GM18520 (cell line): Measurements from ENCODE around the gene KIF4A.
"Not testable (repeated sequence)": the region's sequence is repeated elsewhere in the genome, so short reads cannot be mapped to it uniquely, and the experiment has no call there.

ENCODE experiments used
- ATAC-seq: cut with Tn5 transposase; IDR thresholded peaks from one replicate; pipeline ENCODE4 v1.9.1; 2021; ENCODE audit not compliant: unreplicated experiment

KIF4A gene

DNA sequence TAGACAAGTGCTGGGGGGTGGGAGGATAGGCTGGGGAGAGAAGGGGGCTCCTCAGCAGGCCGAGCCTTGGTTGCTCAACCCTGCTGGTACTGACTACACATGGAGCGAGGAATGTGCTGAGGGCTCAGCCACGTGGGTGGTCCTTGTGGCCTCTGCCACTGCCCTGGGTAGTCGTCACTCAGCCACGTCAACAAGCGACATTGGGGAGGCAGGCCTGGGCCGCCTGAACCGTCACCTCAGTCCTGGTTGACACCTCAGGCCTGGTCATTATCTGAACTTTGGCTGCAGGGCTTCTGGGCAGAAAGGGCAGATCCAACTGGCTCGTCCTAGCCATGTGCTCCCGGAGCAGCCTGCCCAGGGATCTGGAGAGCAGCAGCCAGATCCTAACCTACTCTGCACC, 70.5 kb downstream of the KIF4A start:
- no peak for ATAC-seq

DNA sequence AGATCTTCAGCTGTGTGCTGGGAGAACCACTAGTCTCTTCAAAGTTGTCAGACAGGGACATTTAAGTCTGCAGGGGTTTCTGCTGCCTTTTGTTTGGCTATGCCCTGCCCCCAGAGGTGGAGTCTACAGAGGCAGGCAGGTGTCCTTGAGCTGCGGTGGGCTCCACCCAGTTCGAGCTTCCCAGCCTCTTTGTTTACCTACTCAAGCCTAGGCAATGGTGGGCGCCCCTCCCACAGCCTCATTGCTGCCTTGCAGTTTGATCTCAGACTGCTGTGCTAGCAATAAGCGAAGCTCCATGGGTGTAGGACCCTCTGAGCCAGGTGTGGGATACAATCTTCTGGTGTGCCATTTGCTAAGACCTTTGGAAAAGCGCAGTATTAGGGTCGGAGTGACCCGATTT, 78.8 kb downstream of the KIF4A start:
- ATAC-seq = not testable (repeated sequence)

DNA sequence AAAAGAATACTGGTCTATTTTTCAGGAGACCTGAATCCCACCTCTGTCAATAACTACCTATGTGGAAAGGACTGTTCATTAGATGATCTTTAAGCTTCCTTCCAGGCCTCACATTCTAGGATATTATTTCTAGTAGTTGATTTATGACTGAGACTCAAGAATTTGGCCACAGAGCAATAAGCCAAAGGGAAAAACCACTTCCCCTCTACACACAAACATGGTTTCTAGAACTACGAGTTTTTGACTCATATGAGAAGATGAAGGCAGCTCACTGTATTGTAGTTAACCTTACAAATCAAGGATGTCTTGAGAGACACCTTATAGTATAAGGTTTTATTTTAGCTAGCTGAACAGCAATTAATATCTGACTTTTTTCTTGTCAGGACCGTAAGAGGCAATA, 96.3 kb downstream of the KIF4A start:
- ATAC-seq = no peak

DNA sequence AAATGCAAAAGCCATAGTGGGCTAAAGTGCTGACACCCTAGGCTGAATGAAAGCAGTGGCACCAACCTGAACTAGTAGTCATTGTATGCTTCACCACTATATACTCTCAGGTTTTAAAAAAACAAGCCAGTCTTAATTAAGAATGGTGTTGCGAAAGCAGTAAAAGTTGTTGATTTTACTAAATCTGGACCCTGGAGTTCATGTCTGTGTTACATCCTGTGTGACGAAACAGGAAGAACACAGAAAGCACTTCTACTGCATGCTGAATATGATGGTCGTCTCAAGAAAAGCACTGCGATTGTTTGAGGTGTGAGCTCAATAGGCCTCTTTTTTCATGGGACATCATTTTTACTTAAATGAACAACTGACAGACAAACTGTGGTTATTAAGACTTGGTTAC, 109.0 kb downstream of the KIF4A start:
- ATAC-seq = no peak

DNA sequence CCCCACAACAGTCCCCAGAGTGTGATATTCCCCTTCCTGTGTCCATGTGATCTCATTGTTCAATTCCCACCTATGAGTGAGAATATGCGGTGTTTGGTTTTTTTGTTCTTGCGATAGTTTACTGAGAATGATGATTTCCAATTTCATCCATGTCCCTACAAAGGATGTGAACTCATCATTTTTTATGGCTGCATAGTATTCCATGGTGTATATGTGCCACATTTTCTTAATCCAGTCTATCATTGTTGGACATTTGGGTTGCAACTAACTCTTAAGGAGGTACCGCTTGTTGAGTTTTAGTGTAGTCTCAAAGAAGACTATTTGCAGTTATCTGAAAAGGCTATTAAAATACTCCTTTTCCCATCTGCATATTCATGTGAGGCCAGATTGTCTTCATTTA, 110.3 kb downstream of the KIF4A start:
- ATAC-seq = not testable (repeated sequence)

DNA sequence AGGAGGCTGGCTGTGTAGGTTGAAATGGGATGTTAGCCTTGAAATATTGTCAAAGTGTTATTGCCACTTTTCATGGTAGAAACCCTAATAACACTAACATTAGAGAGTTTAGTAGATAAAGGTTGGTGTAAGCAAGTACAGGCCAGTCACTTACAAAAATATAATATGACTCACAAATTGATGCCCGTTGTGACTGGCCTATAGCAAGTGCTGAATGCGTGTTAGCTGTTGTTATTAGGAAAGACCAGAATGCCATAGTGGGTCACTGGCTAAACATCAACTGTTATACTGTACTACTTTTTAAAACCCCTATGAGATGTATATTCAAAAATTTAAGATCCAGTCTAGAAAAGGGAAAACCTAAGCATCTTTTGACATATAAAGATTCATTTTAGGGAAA, 112.8 kb downstream of the KIF4A start:
- ATAC-seq = no peak

DNA sequence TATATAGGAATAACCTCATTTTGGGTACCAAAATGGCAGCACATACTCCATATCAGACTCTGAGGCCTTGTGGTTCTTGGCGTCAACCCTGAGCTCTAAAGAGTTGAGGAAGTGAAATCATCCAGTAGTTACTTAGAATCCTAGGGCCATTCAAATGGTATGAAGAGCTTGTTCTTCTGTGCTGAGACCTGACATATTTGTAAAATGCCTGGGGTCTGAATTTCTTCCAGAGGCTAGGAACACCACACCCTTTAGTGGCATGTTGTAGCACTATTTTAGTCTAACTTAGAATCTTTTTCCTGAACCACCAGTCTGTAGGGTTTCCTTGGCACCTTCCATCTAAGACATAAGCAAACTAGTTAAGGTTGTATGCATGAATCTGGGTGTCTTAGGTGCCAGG, 115.1 kb downstream of the KIF4A start:
- ATAC-seq = no peak

DNA sequence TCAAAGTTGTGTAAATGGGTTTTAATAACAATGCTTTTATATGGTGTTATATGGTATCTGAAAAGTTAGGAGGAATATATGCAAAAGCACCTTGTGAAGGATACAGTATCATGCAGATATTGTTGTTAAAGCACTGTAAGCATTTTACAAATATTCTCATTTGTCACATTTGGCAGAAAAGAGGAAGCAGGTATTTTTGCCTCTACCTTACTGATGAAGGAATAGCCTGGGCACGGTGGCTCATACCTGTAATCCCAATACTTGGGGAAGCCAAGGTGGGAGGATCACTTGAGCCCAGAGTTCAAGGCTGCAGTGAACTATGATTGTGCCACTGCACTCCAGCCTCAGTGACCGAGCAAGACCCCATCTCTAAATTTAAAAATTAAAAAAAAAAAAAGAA, 121.0 kb downstream of the KIF4A start:
- ATAC-seq = no peak

DNA sequence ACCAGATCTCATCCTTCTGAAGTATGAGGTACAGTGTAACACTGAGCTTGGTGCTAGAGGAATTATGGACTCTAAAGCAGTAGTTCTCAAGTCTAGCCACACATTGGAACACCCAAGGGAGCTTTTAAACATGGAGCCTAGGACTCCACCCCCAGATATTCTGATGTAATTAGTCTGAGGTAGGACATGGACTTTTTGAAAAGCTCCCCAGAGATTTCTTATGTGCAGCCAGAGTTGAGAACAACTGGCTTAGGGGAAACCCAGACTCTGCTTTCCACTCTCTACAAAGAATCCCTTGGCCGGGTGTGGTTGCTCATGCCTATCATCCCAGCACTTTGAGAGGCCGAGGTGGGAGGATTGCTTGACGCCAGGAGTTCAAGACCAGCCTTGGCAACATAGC, 121.6 kb downstream of the KIF4A start:
- no peak for ATAC-seq

DNA sequence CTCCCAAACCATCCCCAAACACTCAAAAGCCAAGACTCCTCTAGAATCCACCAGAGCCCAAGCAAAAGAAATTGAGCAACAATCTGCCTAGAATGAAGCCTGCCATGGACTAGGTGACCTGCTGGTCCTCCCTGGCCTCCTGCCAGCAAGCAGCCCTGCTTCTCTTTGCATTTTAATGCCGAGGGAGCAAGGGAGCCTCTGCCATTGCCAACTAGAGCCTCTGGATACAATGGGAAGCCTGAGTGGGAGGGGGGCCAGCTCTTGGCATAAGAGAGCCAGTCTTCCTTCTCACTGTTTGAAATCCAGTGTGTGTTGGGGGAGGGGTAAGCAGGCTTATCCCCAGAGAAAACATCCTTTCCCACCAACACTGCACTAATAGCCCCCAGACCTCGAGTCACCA, 131.7 kb downstream of the KIF4A start:
- no peak for ATAC-seq

DNA sequence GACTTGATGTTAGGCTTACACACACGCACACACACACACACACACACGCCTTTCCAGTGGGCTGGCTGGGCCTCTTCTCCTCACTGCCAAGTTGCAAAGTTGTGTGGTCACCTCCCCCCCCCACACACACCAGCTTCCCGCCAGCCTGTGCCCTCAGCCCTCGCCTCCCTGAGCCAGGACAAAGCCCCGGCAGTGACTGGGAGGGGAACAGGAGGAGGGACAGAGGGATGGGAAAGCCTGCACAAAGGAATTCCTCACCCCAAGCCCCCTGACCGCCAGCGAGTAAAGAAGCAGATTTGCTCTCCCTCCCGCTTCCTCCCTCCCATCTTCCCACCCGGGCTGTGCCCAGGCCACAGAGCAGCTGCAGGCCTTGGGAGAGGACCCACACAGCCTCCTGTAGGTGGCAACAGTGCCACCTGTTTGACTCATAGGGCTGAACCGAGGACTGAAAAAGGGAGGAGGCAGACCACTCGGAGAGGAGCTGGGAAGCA, 133.0 kb downstream of the KIF4A start, which contains the start of gene GDPD2:
TSS of gene GDPD2 (plus strand) at position 464 of the 491 bp plus-strand sequence. CDS start 1,671 bp downstream, outside the sequence.
- ATAC-seq = no peak

DNA sequence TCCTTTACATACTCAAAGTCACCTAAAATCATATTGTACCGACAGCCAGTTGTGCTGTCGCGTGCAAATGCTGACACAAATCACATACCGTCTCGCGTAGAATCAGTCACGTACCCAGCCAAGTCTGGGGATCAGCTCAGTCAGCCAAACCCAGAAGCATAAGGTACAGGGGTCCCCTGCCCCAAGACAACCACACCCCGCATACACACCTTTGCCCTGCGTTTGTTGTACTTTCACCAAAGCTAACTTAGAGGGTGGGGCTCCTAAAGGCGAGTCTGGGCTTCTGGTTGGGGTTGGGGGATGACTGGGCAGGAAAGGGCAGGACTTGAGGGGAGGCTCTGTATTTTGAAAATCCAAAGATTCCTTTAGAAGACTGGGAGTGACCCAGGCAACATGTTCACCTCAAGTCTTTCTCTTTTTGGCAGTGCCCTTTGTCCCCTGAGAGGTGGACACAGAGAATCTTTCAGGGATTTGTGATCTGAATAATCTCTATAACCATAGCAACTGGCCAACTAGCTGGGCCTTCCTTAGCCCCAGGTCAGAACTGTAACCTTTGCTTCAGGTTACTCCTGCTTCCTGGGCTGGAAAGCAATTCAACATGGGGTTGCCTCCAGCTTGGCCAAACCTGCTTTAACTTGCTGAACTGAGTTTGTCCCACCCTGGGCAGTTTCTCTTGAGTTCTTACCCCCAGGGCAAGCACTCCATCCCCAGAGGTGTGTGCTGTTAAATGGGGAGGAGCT, 134.2 kb downstream of the KIF4A start:
- ATAC-seq = no peak

DNA sequence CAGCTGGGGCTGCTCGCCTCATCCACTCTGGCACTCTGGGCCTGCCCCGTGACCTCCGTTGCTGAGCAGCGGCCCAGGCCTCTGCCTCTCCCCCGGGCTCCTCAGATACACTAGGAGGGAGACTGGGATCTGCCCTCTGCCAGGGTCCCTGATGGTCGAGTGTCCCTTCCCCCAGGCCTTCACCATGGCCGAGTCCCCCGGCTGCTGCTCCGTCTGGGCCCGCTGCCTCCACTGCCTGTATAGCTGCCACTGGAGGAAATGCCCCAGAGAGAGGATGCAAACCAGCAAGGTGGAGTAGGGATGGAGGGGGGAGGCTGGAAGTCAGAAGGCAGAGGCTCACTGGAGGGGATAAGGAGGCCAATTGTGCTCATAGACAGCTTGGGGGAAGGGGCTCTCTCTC, 134.9 kb downstream of the KIF4A start:
- ATAC-seq = no peak

DNA sequence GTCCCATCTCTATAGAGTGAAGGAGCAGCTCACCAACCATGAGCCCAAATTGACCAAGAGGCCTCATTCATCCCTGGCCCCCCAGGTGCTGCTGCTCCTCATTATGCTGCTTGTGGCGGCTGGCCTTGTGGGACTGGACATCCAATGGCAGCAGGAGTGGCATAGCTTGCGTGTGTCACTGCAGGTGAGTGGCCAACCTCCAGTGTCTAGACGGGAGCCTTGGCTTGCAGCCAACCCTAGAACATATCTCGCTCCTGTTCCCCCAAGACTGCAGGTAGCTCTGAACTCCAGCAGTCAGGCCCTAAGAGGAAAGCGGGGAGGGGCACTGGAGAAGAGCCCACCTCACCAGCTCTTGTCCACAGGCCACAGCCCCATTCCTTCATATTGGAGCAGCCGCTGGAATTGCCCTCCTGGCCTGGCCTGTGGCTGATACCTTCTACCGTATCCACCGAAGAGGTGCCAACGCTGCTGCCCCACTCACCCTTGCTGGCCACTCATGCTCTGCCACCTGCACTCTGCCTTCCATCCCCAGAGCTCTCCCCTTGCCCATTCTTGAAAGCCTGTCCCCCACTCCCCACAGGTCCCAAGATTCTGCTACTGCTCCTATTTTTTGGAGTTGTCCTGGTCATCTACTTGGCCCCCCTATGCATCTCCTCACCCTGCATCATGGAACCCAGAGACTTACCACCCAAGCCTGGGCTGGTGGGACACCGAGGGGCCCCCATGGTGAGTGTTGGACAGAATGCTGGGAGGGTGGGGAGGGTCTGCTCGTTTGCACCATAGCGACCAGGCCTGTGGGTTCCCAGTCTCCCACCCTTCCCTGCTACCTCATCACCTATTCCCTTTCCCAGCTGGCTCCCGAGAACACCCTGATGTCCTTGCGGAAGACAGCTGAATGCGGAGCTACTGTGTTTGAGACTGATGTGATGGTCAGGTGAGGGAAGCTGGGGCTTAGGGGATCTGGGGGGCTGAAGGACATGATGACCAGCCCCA, 136.7 kb downstream of the KIF4A start:
- ATAC-seq = no peak

DNA sequence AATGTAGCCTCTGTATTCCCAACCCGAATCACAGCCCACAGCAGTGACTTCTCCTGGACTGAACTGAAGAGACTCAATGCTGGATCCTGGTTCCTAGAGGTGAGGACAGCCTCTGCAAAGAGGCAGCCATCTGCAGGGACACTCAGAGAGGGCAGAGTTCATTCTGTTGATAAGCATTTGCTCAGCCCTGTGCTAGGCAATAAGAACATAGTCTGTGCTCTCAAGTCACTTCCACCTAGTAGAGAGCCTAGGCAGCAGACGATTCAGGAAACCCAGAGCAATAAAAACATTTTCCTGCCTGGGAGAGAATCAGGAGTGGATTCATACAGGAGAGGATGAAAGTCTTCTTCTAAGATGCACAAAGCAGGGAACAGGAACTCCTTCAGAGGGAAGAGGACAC, 137.5 kb downstream of the KIF4A start:
- ATAC-seq = no peak

DNA sequence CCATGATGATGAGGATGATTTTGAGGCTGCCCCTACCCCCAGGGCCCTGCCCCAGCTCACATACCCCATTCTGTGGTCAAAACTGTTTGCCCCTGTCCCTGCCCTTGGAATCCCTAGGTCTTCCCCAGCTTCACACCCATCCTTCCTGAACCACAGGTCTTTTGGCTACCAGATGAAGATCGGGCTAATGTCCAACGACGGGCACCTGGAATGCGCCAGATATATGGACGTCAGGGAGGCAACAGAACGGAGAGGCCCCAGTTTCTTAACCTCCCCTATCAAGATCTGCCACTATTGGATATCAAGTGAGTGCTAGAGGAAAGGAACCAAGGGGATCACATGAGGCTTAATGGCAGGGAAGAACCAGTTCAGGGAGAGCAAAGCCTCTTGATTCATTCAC, 139.9 kb downstream of the KIF4A start:
- ATAC-seq = no peak

DNA sequence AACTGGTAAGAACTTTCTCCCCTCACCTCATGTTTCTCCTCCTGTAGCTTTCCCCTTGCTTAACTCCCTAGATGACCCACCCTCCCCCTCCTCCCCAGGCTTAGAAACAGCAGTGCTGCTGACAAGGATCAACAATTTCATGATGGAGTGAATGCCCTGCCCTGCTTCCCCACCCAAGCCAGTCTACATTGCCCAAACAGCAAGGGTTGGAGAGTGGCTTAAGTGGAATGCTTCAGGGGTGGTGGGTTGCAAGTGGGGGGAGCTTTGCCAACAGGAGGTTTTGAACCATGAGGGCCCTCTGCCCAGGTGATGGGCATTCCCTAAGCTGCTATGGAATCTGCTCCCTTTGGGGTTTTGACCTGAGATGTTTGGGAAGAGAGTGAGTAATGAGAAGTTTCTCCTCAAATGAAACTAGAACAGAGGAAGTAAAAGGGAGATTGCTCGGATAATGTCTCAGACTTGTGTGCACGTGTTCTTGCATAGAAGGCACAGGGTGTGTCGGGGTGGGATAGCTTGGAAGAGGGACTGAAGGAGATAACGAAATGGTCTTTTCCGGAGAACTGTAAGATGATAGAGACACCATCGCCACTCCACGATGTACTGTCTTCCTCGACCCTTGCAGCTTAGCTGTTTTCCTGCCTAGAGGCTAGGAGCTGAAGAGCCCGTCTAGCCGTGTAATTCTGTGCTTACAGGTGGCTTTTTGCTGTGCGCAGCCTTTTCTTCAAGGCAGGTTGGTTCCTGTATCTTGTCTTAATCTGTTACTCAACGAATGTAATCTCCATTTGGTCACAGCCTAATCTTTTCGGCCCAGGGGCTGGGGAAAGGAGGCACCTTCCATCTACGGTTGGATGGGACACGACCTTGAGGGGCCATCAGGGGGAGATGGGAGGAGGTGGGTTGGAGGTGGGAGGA, 143.3 kb downstream of the KIF4A start:
- ATAC-seq = no peak

DNA sequence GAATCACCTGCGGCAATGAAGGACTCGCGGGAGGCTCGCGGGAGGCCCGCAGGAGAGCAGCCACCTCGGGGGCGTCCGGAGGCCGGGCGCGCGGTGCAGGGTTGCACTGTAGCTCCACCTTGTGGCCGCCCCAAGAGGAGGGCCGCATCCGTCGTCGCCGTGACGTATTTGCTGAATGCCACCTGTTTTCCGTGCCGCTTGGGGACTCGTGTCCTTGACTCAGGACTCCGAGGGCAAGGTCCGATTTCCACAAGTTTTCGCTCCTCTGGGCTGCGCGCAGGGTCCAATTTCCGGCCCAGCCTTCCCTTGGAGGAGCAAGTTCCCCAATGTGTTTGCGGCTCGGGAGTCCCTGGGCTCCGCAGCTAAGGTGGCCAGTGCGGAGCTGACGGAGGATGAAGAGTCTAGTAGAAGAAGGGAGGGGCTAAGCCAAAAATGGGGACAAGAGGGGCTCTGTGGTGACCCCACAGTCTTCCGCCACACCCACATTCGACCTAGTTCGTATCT, 144.0 kb downstream of the KIF4A start:
- peak; percentile 63 for ATAC-seq

DNA sequence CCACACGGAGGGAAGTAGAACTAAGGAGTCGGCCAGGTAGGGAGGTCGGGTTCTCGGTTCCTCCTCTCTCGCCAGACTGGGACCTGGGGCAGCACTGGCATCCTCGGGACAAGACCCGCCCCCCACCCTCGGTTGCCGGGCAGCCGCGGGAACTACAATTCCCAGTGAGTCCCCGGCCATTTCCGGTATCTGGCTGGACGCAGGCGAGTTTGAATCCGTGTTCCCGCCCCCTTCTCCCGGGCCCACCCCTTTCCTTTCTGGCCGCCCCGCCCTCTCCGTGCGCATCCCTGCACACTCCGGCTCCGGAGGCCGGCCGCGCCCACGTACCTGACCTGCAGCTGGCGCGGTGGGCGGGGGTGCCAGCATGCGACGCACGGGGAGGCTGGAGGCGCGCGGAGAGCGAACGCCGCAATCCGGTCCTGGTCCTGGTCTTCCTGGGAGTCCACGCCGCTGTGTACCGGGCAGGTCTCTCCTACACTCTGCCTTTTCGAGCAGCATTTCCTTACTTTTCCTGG, 144.5 kb downstream of the KIF4A start:
- no peak for ATAC-seq

DNA sequence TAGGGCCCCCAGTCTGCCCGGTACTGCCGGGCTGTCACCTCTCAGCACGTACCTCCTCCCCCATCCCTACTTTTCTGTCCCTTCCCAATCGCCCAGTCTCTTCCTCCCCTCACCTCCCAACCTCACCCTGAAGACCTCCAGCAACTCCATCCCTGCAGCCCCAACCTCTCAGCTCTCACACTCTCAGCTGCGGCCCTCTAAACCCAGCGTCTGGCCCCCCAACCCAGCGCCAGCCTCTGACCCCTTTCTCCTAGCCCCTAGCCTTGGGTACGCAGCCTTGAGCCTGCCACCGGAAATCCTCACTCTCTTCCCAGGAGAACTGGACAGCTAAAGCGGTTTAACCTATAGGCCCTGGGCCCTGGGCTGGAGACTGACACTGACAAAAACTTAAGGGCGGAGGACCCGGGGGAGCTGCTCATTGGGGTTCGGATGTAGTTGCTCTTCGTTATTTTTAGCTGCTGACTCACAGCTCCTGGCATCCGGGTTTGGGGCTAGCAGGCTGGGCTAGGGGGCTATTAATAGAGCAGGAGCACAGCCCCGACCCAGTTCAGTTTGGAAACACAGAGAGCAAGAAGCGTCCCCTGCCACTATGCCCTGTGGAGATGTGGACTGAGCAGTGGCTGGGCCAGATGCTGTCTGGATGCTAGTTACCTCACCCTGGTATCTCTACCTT, 145.1 kb downstream of the KIF4A start:
- ATAC-seq = no peak
